Measurements from ENCODE around the gene HRAS. TPM values are rescaled to one million over a fixed set of nuclear protein-coding genes. Genes with fewer than 3 reads are reported as not detected.

Gene HRAS
- 10 to 100 TPM; 16.7 to 26.8 (median 18.6) TPM for polyA plus RNA-seq

GRCh38 chr11:535519-536454, at the start of gene HRAS:
HRAS (minus strand) TSS chr11:535576.
- Mint-ChIP-seq H3K36me3 (no peaks in the 10 kb centered on the region), H3K4me3 (peak within 1 kb of the TSS; percentile 86 to 95 (median 92)), H3K27me3 (ENCODE audit: low read depth in 3 of 3) (peaks cover 4 to 8% (median 5%) of the 10 kb centered on the region in 3 donors), H3K9me3 (no peaks in the 10 kb centered on the region), H3K27ac (peak within 1 kb of the TSS; percentile 91 to 96 (median 94)), H3K4me1 (peaks cover 6 to 20% of the 10 kb centered on the region in 2 donors)
- peak; percentile 95 to 97 (median 97) for DNase-seq

- no peak for DNase-seq
- Mint-ChIP-seq H3K27ac (no peak overlapping the region), H3K36me3 (peaks cover 0 to 23% (median 5%) of the 10 kb centered on the region in 3 donors), H3K4me1 (peaks cover 30 to 39% of the 10 kb centered on the region in 2 donors), H3K9me3 (no peaks in the 10 kb centered on the region), H3K27me3 (ENCODE audit: low read depth in 3 of 3) (peaks cover 2 to 4% (median 3%) of the 10 kb centered on the region in 3 donors), H3K4me3 (no peak overlapping the region)
Observed at GRCh38 chr11:584287-584686, 48.9 kb upstream of the HRAS start.

GRCh38 chr11:581752-582151, 46.4 kb upstream of the HRAS start:
- H3K9me3 Mint-ChIP-seq: no peaks in the 10 kb centered on the region
- peaks cover 0 to 8% (median 0%) of the 10 kb centered on the region in 3 donors for H3K36me3 Mint-ChIP-seq
- H3K27me3 Mint-ChIP-seq (ENCODE audit: low read depth in 3 of 3): peaks cover 2 to 14% (median 4%) of the 10 kb centered on the region in 3 donors
- no peak for DNase-seq
- H3K4me3 Mint-ChIP-seq: no peak overlapping the region
- peaks cover 48 to 49% of the 10 kb centered on the region in 2 donors for H3K4me1 Mint-ChIP-seq
- peak overlapping the region in 1 of 6 donors; percentile 80 for H3K27ac Mint-ChIP-seq

- H3K4me3 Mint-ChIP-seq: peak overlapping the region in 2 of 5 donors; percentile 11 to 31
- H3K36me3 Mint-ChIP-seq: peaks cover 0 to 8% (median 0%) of the 10 kb centered on the region in 3 donors
- peaks cover 2 to 14% (median 4%) of the 10 kb centered on the region in 3 donors for H3K27me3 Mint-ChIP-seq (ENCODE audit: low read depth in 3 of 3)
- DNase-seq: peak in 1 of 3 donors; percentile 30
- no peaks in the 10 kb centered on the region for H3K9me3 Mint-ChIP-seq
- peak overlapping the region in 3 of 6 donors; percentile 23 to 87 (median 53) for H3K27ac Mint-ChIP-seq
- peaks cover 48 to 49% of the 10 kb centered on the region in 2 donors for H3K4me1 Mint-ChIP-seq
Observed at GRCh38 chr11:581342-581741, 46.0 kb upstream of the HRAS start.

GRCh38 chr11:579830-580601, 44.6 kb upstream of the HRAS start:
- H3K9me3 Mint-ChIP-seq: no peaks in the 10 kb centered on the region
- no peak overlapping the region for H3K27ac Mint-ChIP-seq
- H3K36me3 Mint-ChIP-seq: peaks cover 0 to 8% (median 0%) of the 10 kb centered on the region in 3 donors
- H3K27me3 Mint-ChIP-seq (ENCODE audit: low read depth in 3 of 3): peaks cover 6 to 20% (median 7%) of the 10 kb centered on the region in 3 donors
- no peak for DNase-seq
- H3K4me1 Mint-ChIP-seq: peaks cover 48 to 52% of the 10 kb centered on the region in 2 donors
- H3K4me3 Mint-ChIP-seq: peak overlapping the region in 2 of 5 donors; percentile 48 to 57

- no peak for DNase-seq
- peaks cover 0 to 5% (median 0%) of the 10 kb centered on the region in 3 donors for H3K36me3 Mint-ChIP-seq
- peak overlapping the region; percentile 61 to 87 (median 83) for H3K4me3 Mint-ChIP-seq
- H3K9me3 Mint-ChIP-seq: no peaks in the 10 kb centered on the region
- H3K4me1 Mint-ChIP-seq: peaks cover 51% of the 10 kb centered on the region in 2 donors
- peak overlapping the region in 1 of 6 donors; percentile 34 for H3K27ac Mint-ChIP-seq
- peaks cover 8 to 25% (median 11%) of the 10 kb centered on the region in 3 donors for H3K27me3 Mint-ChIP-seq (ENCODE audit: low read depth in 3 of 3)
Observed at GRCh38 chr11:578276-579035, 43.1 kb upstream of the HRAS start.

- H3K27me3 Mint-ChIP-seq (ENCODE audit: low read depth in 3 of 3): peaks cover 9 to 29% (median 11%) of the 10 kb centered on the region in 3 donors
- DNase-seq: no peak
Observed at GRCh38 chr11:577611-577894, 42.2 kb upstream of the HRAS start.

GRCh38 chr11:576811-577610, 41.6 kb upstream of the HRAS start:
- peak overlapping the region; percentile 76 to 86 (median 79) for H3K27ac Mint-ChIP-seq
- DNase-seq: peak in 1 of 3 donors; percentile 36
- H3K9me3 Mint-ChIP-seq: no peaks in the 10 kb centered on the region
- peak overlapping the region; percentile 83 to 87 (median 86) for H3K4me3 Mint-ChIP-seq
- peaks cover 50 to 51% of the 10 kb centered on the region in 2 donors for H3K4me1 Mint-ChIP-seq
- H3K36me3 Mint-ChIP-seq: peaks cover 0 to 5% (median 0%) of the 10 kb centered on the region in 3 donors
- H3K27me3 Mint-ChIP-seq (ENCODE audit: low read depth in 3 of 3): peaks cover 11 to 29% (median 11%) of the 10 kb centered on the region in 3 donors

More at GRCh38 chr11:577611-577894, 42.2 kb upstream of the HRAS start:
- H3K4me3 Mint-ChIP-seq: peak overlapping the region; percentile 83 to 87 (median 86)
- H3K36me3 Mint-ChIP-seq: peaks cover 0 to 5% (median 0%) of the 10 kb centered on the region in 3 donors
- no peaks in the 10 kb centered on the region for H3K9me3 Mint-ChIP-seq
- H3K4me1 Mint-ChIP-seq: peaks cover 51% of the 10 kb centered on the region in 2 donors
- H3K27ac Mint-ChIP-seq: peak overlapping the region; percentile 76 to 86 (median 79)

GRCh38 chr11:575996-576768, 40.8 kb upstream of the HRAS start, which contains the start of gene PHRF1:
PHRF1 (plus strand) TSS chr11:576470; CDS start chr11:581513, 5,043 bp downstream.
- Mint-ChIP-seq H3K27ac (peak within 1 kb of the TSS; percentile 94 to 99 (median 96)), H3K9me3 (no peaks in the 10 kb centered on the region), H3K4me1 (peaks cover 42 to 43% of the 10 kb centered on the region in 2 donors), H3K27me3 (ENCODE audit: low read depth in 3 of 3) (peaks cover 11 to 28% (median 11%) of the 10 kb centered on the region in 3 donors), H3K4me3 (peak within 1 kb of the TSS; percentile 91 to 99 (median 93)), H3K36me3 (peaks cover 0 to 2% (median 0%) of the 10 kb centered on the region in 3 donors)
- peak; percentile 95 to 98 (median 98) for DNase-seq

- Mint-ChIP-seq H3K4me1 (peaks cover 37 to 39% of the 10 kb centered on the region in 2 donors), H3K36me3 (no peaks in the 10 kb centered on the region), H3K9me3 (no peaks in the 10 kb centered on the region), H3K27me3 (ENCODE audit: low read depth in 3 of 3) (peaks cover 11 to 26% (median 11%) of the 10 kb centered on the region in 3 donors), H3K4me3 (peak overlapping the region; percentile 78 to 90 (median 85)), H3K27ac (peak overlapping the region in 5 of 6 donors; percentile 55 to 96 (median 89))
- no peak for DNase-seq
Observed at GRCh38 chr11:575313-575995, 40.1 kb upstream of the HRAS start.

- H3K4me1 Mint-ChIP-seq: peaks cover 31 to 34% of the 10 kb centered on the region in 2 donors
- no peaks in the 10 kb centered on the region for H3K9me3 Mint-ChIP-seq
- peak overlapping the region; percentile 78 to 90 (median 85) for H3K4me3 Mint-ChIP-seq
- no peaks in the 10 kb centered on the region for H3K36me3 Mint-ChIP-seq
- H3K27me3 Mint-ChIP-seq (ENCODE audit: low read depth in 3 of 3): peaks cover 11 to 26% (median 11%) of the 10 kb centered on the region in 3 donors
- no peak for DNase-seq
- H3K27ac Mint-ChIP-seq: peak overlapping the region in 4 of 6 donors; percentile 55 to 90 (median 86)
Observed at GRCh38 chr11:574632-575312, 39.4 kb upstream of the HRAS start.
